BLaER1 (cell line): Measurements from ENCODE around the gene RAET1L.
"Not testable (repeated sequence)": the region's sequence is repeated elsewhere in the genome, so short reads cannot be mapped to it uniquely, and the experiment has no call there.

Source experiments
- H3K27ac ChIP-seq: shearing (Covaris generic); formaldehyde crosslinking; 2 replicates; pipeline ENCODE4 v1.8.1; 2022
- H3K27me3 ChIP-seq: shearing (Covaris generic); formaldehyde crosslinking; 2 replicates; pipeline ENCODE4 v1.8.1; 2022
- H3K36me3 ChIP-seq: shearing (Covaris generic); formaldehyde crosslinking; 2 replicates; pipeline ENCODE4 v1.8.1; 2022
- H3K4me1 ChIP-seq: shearing (Covaris generic); formaldehyde crosslinking; 2 replicates; pipeline ENCODE4 v1.8.1; 2022
- H3K4me2 ChIP-seq: shearing (Covaris generic); formaldehyde crosslinking; 2 replicates; pipeline ENCODE4 v1.8.1; 2022
- H3K4me3 ChIP-seq: shearing (Covaris generic); formaldehyde crosslinking; 2 replicates; pipeline ENCODE4 v1.8.1; 2022
- H3K9ac ChIP-seq: shearing (Covaris generic); formaldehyde crosslinking; 2 replicates; pipeline ENCODE4 v1.8.1; 2022
- H3K9me3 ChIP-seq: shearing (Covaris generic); formaldehyde crosslinking; 2 replicates; pipeline ENCODE4 v1.8.1; 2022
- H4K20me1 ChIP-seq: shearing (Covaris generic); formaldehyde crosslinking; 2 replicates; pipeline ENCODE4 v1.8.1; 2022
- Cebpa-rat ChIP-seq: shearing (Covaris generic); IDR thresholded peaks from 2 replicates; pipeline ENCODE4 v1.8.1; 2022

RAET1L gene

GRCh38 chr6:150018846-150019580 lies 6.3 kb downstream of the RAET1L start:
- no peak overlapping the region for H3K27ac ChIP-seq
- H3K4me1 ChIP-seq = no peaks in the 10 kb centered on the region
- no peaks in the 10 kb centered on the region for H3K36me3 ChIP-seq
- peaks cover 18% of the 10 kb centered on the region; the same call in 1 of the 2 replicates for H4K20me1 ChIP-seq
- no peak for TF ChIP-seq Cebpa-rat
- H3K9me3 ChIP-seq = no peaks in the 10 kb centered on the region
- H3K4me2 ChIP-seq = no peak overlapping the region
- H3K9ac ChIP-seq = no peak overlapping the region
- H3K27me3 ChIP-seq = peaks cover 32% of the 10 kb centered on the region
- no peak overlapping the region for H3K4me3 ChIP-seq

GRCh38 chr6:150017186-150017521 lies 8.2 kb downstream of the RAET1L start:
- peaks cover 48% of the 10 kb centered on the region for H3K27me3 ChIP-seq
- H3K4me2 ChIP-seq, H3K36me3 ChIP-seq, H3K9me3 ChIP-seq, H3K4me1 ChIP-seq, H3K27ac ChIP-seq, H3K9ac ChIP-seq, H3K4me3 ChIP-seq: not testable (repeated sequence)
- H4K20me1 ChIP-seq = peaks cover 29% of the 10 kb centered on the region; the same call in 1 of the 2 replicates

GRCh38 chr6:150016324-150017185 lies 8.8 kb downstream of the RAET1L start:
- H3K36me3 ChIP-seq = no peaks in the 10 kb centered on the region
- no peak overlapping the region for H3K9ac ChIP-seq
- H3K27ac ChIP-seq = no peak overlapping the region
- H3K4me2 ChIP-seq = no peak overlapping the region
- no peaks in the 10 kb centered on the region for H3K4me1 ChIP-seq
- H3K27me3 ChIP-seq = peaks cover 54% of the 10 kb centered on the region
- TF ChIP-seq Cebpa-rat = no peak
- H4K20me1 ChIP-seq = peaks cover 29% of the 10 kb centered on the region; the same call in 1 of the 2 replicates
- H3K4me3 ChIP-seq = no peak overlapping the region
- H3K9me3 ChIP-seq = no peaks in the 10 kb centered on the region

GRCh38 chr6:150015281-150016001 lies 9.9 kb downstream of the RAET1L start:
- peaks cover 65% of the 10 kb centered on the region for H3K27me3 ChIP-seq

GRCh38 chr6:150014623-150015280 lies 10.6 kb downstream of the RAET1L start:
- Histone ChIP-seq H3K27me3 (peaks cover 72% of the 10 kb centered on the region), H4K20me1 (peaks cover 41% of the 10 kb centered on the region; the same call in 1 of the 2 replicates)
- not testable (repeated sequence) for H3K9me3 ChIP-seq, H3K4me3 ChIP-seq, H3K27ac ChIP-seq, H3K36me3 ChIP-seq, H3K4me1 ChIP-seq, H3K9ac ChIP-seq, H3K4me2 ChIP-seq

More at GRCh38 chr6:150015281-150016001, 9.9 kb downstream of the RAET1L start:
- H3K4me3 ChIP-seq, H3K9ac ChIP-seq, H3K4me2 ChIP-seq, H3K4me1 ChIP-seq, H3K36me3 ChIP-seq, H3K27ac ChIP-seq, H3K9me3 ChIP-seq: not testable (repeated sequence)
- H4K20me1 ChIP-seq = peaks cover 35% of the 10 kb centered on the region; the same call in 1 of the 2 replicates

GRCh38 chr6:150013785-150014622 lies 11.3 kb downstream of the RAET1L start:
- H3K4me3 ChIP-seq, H3K9me3 ChIP-seq, H3K4me1 ChIP-seq, H3K27ac ChIP-seq, H3K9ac ChIP-seq, H3K4me2 ChIP-seq, H3K36me3 ChIP-seq: not testable (repeated sequence)
- H4K20me1 ChIP-seq = peaks cover 47% of the 10 kb centered on the region; the same call in 1 of the 2 replicates
- H3K27me3 ChIP-seq = peaks cover 79% of the 10 kb centered on the region

- not testable (repeated sequence) for H3K4me2 ChIP-seq, H3K36me3 ChIP-seq, H3K4me3 ChIP-seq, H3K4me1 ChIP-seq, H3K9ac ChIP-seq, H3K27ac ChIP-seq, H3K9me3 ChIP-seq
- H3K27me3 ChIP-seq = peaks cover 88% of the 10 kb centered on the region
- H4K20me1 ChIP-seq = peaks cover 47% of the 10 kb centered on the region; the same call in 1 of the 2 replicates
Measured at GRCh38 chr6:150012846-150013784, 12.2 kb downstream of the RAET1L start.

- no peak overlapping the region for H3K4me2 ChIP-seq
Measured at GRCh38 chr6:150008588-150008987, 16.7 kb downstream of the RAET1L start.

More at GRCh38 chr6:150008588-150008987, 16.7 kb downstream of the RAET1L start:
- no peak overlapping the region for H3K9ac ChIP-seq
- H3K27ac ChIP-seq = no peak overlapping the region
- H3K9me3 ChIP-seq = no peaks in the 10 kb centered on the region
- no peak for TF ChIP-seq Cebpa-rat
- H4K20me1 ChIP-seq = peaks cover 32% of the 10 kb centered on the region; the same call in 1 of the 2 replicates
- H3K4me1 ChIP-seq = peaks cover 12% of the 10 kb centered on the region
- H3K27me3 ChIP-seq = peaks cover 58% of the 10 kb centered on the region
- no peaks in the 10 kb centered on the region for H3K36me3 ChIP-seq
- H3K4me3 ChIP-seq = no peak overlapping the region
